BLaER1 (cell line): ENCODE measurements around the gene EOGT.

Experiments used
- H3K27ac ChIP-seq: shearing (Covaris generic); formaldehyde crosslinking; 2 replicates; pipeline ENCODE4 v1.8.1; 2022
- H3K27me3 ChIP-seq: shearing (Covaris generic); formaldehyde crosslinking; 2 replicates; pipeline ENCODE4 v1.8.1; 2022
- H3K36me3 ChIP-seq: shearing (Covaris generic); formaldehyde crosslinking; 2 replicates; pipeline ENCODE4 v1.8.1; 2022
- H3K4me1 ChIP-seq: shearing (Covaris generic); formaldehyde crosslinking; 2 replicates; pipeline ENCODE4 v1.8.1; 2022
- H3K4me2 ChIP-seq: shearing (Covaris generic); formaldehyde crosslinking; 2 replicates; pipeline ENCODE4 v1.8.1; 2022
- H3K4me3 ChIP-seq: shearing (Covaris generic); formaldehyde crosslinking; 2 replicates; pipeline ENCODE4 v1.8.1; 2022
- H3K9ac ChIP-seq: shearing (Covaris generic); formaldehyde crosslinking; 2 replicates; pipeline ENCODE4 v1.8.1; 2022
- H3K9me3 ChIP-seq: shearing (Covaris generic); formaldehyde crosslinking; 2 replicates; pipeline ENCODE4 v1.8.1; 2022
- H4K20me1 ChIP-seq: shearing (Covaris generic); formaldehyde crosslinking; 2 replicates; pipeline ENCODE4 v1.8.1; 2022
- Cebpa-rat ChIP-seq: shearing (Covaris generic); IDR thresholded peaks from 2 replicates; pipeline ENCODE4 v1.8.1; 2022

EOGT gene

DNA sequence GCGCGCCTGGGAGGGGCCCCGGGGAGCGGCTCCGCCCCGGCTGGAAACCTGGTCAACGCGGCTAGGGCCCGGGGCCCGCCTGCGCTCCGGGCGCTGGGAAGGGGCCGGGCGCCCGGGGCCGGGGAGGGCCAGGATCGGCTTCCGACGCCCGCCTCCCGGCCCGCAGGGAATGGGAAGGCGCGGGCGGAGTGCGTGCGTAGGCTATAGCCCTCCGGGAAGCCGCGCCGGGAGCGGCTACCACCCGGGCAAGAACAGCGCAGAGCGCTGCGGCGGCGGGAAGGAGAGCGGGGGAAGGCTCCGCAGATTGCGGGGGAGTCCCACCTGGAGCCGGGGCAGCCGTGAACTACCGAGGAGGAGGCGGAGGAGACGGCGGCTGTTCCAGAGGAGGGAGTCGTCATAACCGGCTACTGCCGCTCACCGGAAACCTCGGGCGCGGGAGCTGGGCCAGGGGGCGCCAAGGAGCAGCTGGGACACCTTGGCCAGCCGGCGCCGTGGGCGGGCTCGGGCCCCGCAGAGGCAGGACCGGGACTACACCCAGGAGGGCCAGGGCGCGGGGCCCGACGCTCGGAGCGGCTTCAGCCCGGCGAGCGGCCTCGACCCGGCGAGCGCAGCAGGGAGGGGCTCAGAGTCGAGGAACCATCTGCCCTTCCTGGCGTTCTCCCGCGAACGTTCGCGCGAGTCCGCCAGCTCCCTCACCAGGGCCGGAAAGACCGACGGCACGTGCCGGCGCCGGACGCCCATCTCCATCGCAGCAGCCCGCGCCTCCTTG, at the start of gene EOGT:
TSS of gene EOGT (minus strand) at position 432 of the 769 bp plus-strand sequence. CDS start 3,838 bp downstream, outside the sequence.
- Histone ChIP-seq H3K9me3 (no peaks in the 10 kb centered on the region), H3K27ac (peak within 1 kb of the TSS; percentile 88), H3K4me3 (peak within 1 kb of the TSS; percentile 82), H3K4me2 (peak within 1 kb of the TSS; percentile 91), H3K36me3 (peaks cover 27% of the 10 kb centered on the region), H4K20me1 (no peaks in the 10 kb centered on the region), H3K4me1 (peaks cover 26% of the 10 kb centered on the region), H3K9ac (peak within 1 kb of the TSS; percentile 88), H3K27me3 (no peaks in the 10 kb centered on the region)
- TF ChIP-seq Cebpa-rat: no peak

DNA sequence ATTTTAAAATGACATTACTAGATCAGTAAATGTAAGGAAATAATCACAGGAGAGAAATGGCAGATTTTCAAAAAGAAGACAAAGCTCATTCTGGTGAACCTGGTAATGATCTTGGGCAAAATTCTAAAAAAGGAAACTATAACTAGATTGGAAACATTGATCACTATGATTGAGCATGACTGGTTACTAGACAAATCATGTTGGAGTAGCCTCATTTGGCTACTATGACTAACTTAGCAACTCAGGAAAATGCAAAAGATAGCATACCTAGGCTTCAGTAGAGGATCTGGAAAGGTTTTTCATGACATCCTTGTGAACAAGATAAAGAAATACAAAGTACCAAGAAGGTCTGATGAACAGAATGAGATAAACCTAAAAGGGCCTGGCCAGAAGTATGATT, 46.2 kb upstream of the EOGT start:
- Histone ChIP-seq H3K27ac (no peak overlapping the region), H3K4me2 (no peak overlapping the region), H3K4me3 (no peak overlapping the region), H4K20me1 (no peaks in the 10 kb centered on the region), H3K36me3 (peaks cover 62% of the 10 kb centered on the region), H3K4me1 (peaks cover 19% of the 10 kb centered on the region), H3K9me3 (no peaks in the 10 kb centered on the region), H3K27me3 (no peaks in the 10 kb centered on the region), H3K9ac (no peak overlapping the region)
- no peak for TF ChIP-seq Cebpa-rat

DNA sequence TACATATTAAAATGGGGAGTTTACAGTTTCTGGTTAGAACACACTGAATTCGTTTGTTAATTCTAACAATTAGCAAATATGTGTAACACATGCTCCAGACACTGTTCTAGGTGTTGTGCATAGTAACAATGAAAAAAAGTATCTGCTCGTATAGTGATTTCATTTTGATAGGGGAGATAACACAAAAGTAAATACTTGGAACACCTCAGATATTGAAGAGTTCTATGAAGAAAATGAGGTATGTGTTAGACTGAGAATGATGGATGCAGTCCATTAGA, 45.4 kb upstream of the EOGT start:
- Histone ChIP-seq H3K27me3 (no peaks in the 10 kb centered on the region), H3K4me3 (no peak overlapping the region), H4K20me1 (no peaks in the 10 kb centered on the region), H3K4me2 (peak overlapping the region; percentile 68), H3K9me3 (no peaks in the 10 kb centered on the region), H3K4me1 (peaks cover 15% of the 10 kb centered on the region), H3K27ac (peak overlapping the region; percentile 42; the same call in 1 of the 2 replicates), H3K9ac (no peak overlapping the region), H3K36me3 (peaks cover 68% of the 10 kb centered on the region)
- TF ChIP-seq Cebpa-rat: no peak

DNA sequence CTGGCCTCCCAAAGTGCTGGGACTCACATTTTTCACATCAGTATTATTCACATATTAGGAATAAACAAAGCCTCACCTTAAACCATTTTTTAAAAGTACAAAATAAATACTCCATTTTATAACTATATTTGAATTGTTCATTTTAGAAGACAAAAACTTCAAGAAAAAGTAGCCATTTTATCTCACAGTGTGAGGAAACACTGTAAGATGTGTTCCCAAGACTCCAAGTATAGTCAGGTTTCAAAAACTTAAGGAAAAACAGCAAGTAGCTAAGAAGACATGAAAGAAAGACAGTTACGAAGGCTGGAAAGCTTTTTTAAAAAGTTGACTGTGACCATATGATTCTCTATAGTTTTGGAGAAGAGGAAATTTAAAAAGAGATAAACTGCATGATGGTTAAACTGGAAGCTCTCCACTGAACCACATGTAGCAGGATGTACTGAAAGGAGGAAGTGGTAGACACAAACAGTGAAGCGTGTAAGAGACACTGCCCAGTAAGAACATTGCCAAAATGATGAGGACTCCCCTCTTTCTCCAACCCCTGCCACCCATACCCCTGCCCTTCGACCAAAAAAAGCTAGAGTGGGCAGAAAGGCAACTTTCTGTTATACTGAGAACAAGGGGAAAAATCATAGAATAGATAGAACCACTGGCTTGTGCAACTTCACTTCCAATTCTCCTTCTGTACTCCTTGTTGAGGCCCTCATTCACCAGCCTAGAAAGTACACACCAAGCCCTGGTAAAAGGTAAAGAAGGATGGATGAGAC, 44.9 kb upstream of the EOGT start:
- H4K20me1 ChIP-seq: no peaks in the 10 kb centered on the region
- peaks cover 15% of the 10 kb centered on the region for H3K4me1 ChIP-seq
- no peak overlapping the region for H3K4me3 ChIP-seq
- TF ChIP-seq Cebpa-rat: no peak
- H3K9ac ChIP-seq: no peak overlapping the region
- H3K27me3 ChIP-seq: no peaks in the 10 kb centered on the region
- no peaks in the 10 kb centered on the region for H3K9me3 ChIP-seq
- H3K36me3 ChIP-seq: peaks cover 68% of the 10 kb centered on the region
- peak overlapping the region; percentile 42 for H3K27ac ChIP-seq
- H3K4me2 ChIP-seq: peak overlapping the region; percentile 68

DNA sequence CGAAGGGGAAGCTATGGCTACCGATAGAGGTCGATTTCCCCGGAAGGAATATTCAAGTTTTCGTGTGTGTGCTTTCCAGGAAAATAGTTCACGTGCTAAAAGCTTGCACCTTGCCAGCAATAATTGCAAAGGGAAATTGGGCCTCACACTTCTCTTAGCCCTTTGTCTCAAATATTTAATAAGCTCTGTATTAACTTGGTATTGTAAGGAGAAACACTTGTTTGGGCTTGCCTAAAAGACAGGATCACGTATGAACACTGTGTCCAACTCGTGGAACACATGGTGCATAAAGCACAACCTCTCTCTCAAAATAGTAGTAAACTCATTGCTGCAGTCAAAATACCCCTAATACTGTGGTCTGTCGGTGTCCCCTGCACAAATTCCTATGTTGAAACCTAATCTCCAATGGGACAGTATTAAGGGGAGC, 39.0 kb upstream of the EOGT start:
- Histone ChIP-seq H3K4me2 (peak overlapping the region; percentile 79), H4K20me1 (peaks cover 36% of the 10 kb centered on the region), H3K4me1 (peaks cover 29% of the 10 kb centered on the region), H3K4me3 (peak overlapping the region; percentile 80), H3K9ac (peak overlapping the region; percentile 38), H3K27me3 (no peaks in the 10 kb centered on the region), H3K36me3 (peaks cover 46% of the 10 kb centered on the region), H3K27ac (peak overlapping the region; percentile 14; the same call in 1 of the 2 replicates), H3K9me3 (no peaks in the 10 kb centered on the region)
- no peak for TF ChIP-seq Cebpa-rat

DNA sequence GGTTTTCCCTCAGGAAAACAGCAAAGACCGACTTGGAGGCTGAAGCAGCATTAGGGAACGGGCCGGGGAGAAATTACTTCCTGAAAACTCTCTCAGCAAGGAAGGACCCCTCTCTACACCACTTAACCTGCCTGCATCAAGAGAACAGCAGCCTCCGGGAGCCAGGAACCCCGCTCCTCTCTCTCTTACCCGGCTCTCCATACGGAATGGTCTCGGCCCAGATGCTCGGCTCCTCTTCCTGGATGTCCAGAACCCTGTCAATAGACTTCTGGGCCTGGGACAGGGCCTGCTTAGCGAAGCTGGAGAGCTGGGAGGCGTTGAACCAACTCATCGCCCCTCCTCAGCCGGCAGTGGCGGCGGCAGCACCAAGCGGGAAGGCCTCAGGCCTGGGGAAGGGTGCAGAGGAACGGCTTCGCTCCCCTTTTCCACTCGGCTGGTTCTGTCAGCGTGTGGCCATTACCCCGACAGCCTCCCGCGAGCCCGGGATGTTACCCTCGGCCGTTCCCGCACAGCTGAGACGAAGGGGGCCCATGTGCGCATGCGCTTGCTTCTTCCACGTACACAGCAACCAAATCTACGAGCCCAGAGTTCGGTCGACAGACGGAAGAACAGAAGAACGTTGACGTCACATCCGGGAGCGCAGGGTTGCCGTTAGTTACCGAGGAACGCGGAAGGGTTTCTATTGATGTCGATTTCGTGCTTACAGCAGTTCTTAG, 38.4 kb upstream of the EOGT start, which contains the start of gene TMF1:
TSS of gene TMF1 (minus strand) at position 578 of the 716 bp plus-strand sequence. CDS start at position 331, 247 bp downstream.
- Histone ChIP-seq H4K20me1 (peaks cover 40% of the 10 kb centered on the region), H3K27me3 (no peaks in the 10 kb centered on the region), H3K27ac (peak within 1 kb of the TSS; percentile 75), H3K36me3 (peaks cover 48% of the 10 kb centered on the region), H3K4me2 (peak within 1 kb of the TSS; percentile 82), H3K9ac (peak within 1 kb of the TSS; percentile 82), H3K4me1 (peaks cover 29% of the 10 kb centered on the region), H3K4me3 (peak within 1 kb of the TSS; percentile 80), H3K9me3 (no peaks in the 10 kb centered on the region)
- no peak for TF ChIP-seq Cebpa-rat

DNA sequence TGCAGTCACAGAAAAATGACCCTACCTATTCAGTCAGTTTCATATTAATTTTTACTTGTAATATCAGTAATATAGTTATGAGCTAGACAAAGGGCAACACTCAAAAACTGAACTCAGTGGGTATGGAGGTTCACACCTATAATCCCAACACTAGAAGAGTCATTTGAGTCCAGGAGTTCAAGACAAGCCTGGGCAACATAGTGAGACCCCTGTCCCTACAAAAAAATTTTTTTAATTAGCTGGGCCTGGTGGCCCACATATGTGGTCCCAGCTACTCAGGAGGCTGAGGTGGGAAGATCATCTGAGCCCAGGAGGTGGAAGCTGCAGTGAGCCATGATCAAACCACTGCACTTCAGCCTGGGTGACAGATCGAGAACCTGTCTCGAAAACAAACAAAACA, 35.5 kb upstream of the EOGT start:
- Histone ChIP-seq H3K27me3 (no peaks in the 10 kb centered on the region), H3K27ac (no peak overlapping the region), H3K4me3 (no peak overlapping the region), H3K9me3 (no peaks in the 10 kb centered on the region), H3K4me1 (peaks cover 29% of the 10 kb centered on the region), H4K20me1 (peaks cover 50% of the 10 kb centered on the region), H3K9ac (no peak overlapping the region), H3K36me3 (peaks cover 44% of the 10 kb centered on the region), H3K4me2 (no peak overlapping the region)
- TF ChIP-seq Cebpa-rat: no peak

DNA sequence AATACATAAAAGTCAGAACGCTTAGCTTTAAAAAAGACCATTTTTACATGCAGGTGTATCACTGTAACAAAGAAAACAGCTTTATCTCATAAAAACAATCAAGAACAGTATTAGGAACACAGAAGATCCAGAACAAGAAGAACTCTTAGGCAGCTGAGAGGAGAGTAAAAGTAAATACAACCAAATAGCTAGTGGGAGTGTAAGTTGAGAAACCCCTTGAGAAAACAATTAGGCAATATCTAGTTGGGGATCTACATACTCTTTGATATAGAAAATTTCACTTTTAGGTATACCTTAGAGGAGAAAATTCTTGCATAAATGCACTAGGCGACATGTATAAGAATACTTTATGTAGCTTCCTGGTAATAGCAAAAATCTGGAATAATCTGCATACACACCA, 31.1 kb upstream of the EOGT start:
- H3K4me2 ChIP-seq: no peak overlapping the region
- no peak for TF ChIP-seq Cebpa-rat
- no peak overlapping the region for H3K4me3 ChIP-seq
- peaks cover 81% of the 10 kb centered on the region for H3K36me3 ChIP-seq
- no peak overlapping the region for H3K27ac ChIP-seq
- H3K9ac ChIP-seq: no peak overlapping the region
- H4K20me1 ChIP-seq: peaks cover 35% of the 10 kb centered on the region
- H3K4me1 ChIP-seq: peaks cover 8% of the 10 kb centered on the region
- no peaks in the 10 kb centered on the region for H3K9me3 ChIP-seq
- H3K27me3 ChIP-seq: no peaks in the 10 kb centered on the region

DNA sequence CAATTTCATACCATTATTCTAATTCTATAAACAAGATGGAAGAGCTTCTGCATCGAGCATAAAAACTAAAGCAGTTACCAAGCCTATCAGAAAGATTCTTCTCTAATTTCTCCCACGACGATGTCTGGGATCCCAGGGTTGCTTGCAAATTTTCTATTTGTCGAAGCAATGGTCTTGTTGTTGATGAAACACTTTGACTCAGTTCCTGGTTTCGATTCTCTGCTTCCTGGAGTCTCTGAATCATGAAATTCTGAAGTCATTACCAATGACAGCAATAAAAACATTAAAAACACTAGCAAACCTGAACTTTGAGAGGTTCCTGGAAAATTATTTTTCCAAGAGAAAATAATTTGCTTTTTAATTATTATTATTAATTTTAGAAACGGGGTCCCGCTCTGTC, 20.0 kb upstream of the EOGT start:
- Histone ChIP-seq H3K36me3 (peaks cover 86% of the 10 kb centered on the region), H3K4me1 (no peaks in the 10 kb centered on the region), H3K4me2 (no peak overlapping the region), H4K20me1 (no peaks in the 10 kb centered on the region), H3K27me3 (no peaks in the 10 kb centered on the region), H3K9ac (no peak overlapping the region), H3K27ac (no peak overlapping the region), H3K9me3 (no peaks in the 10 kb centered on the region), H3K4me3 (no peak overlapping the region)
- TF ChIP-seq Cebpa-rat: no peak
